Endodermal cell (in vitro differentiated cells): ENCODE measurements around the gene FAM227B. TPM values are rescaled to one million over a fixed set of nuclear protein-coding genes. Genes with fewer than 3 reads are reported as not detected.

ENCODE experiments used
- DNase-seq: peaks from one replicate; pipeline ENCODE4 v3.0.0-alpha.2; 2017
- H3K27ac ChIP-seq: 2 replicates; pipeline ENCODE4 v1.5.1; 2013; ENCODE audit warnings: mild to moderate bottlenecking, low read depth, low read length, moderate library complexity
- H3K27me3 ChIP-seq: 2 replicates; pipeline ENCODE4 v1.6.1; 2013; ENCODE audit warnings: mild to moderate bottlenecking, low read length, moderate library complexity; ENCODE audit not compliant: insufficient read depth, control insufficient read depth, poor library complexity, severe bottlenecking
- H3K36me3 ChIP-seq: 2 replicates; pipeline ENCODE4 v1.7.0; 2013; ENCODE audit warnings: mild to moderate bottlenecking, low read length, moderate library complexity; ENCODE audit not compliant: control insufficient read depth, insufficient read depth
- H3K4me1 ChIP-seq: one replicate; pipeline ENCODE4 v1.7.0; 2013; ENCODE audit warnings: low read length; ENCODE audit not compliant: control insufficient read depth, insufficient read depth
- H3K4me3 ChIP-seq: 2 replicates; pipeline ENCODE4 v1.5.1; 2013; ENCODE audit warnings: mild to moderate bottlenecking, low read length, moderate library complexity
- H3K9ac ChIP-seq: 2 replicates; pipeline ENCODE4 v1.6.1; 2013; ENCODE audit warnings: mild to moderate bottlenecking, low read length, moderate library complexity; ENCODE audit not compliant: poor library complexity, severe bottlenecking; ENCODE audit errors: extremely low read depth
- H3K9me3 ChIP-seq: 2 replicates; pipeline ENCODE4 v1.6.1; 2013; ENCODE audit warnings: mild to moderate bottlenecking, low read length, moderate library complexity; ENCODE audit not compliant: control insufficient read depth
- H3K27ac Mint-ChIP-seq: 2 replicates; pipeline ENCODE4 v1.8.0; 2020; ENCODE audit warnings: mixed read lengths
- H3K27me3 Mint-ChIP-seq: 2 replicates; pipeline ENCODE4 v1.8.0; 2021; ENCODE audit warnings: mild to moderate bottlenecking, mixed read lengths; ENCODE audit not compliant: insufficient read depth
- H3K36me3 Mint-ChIP-seq: 2 replicates; pipeline ENCODE4 v1.8.0; 2020; ENCODE audit warnings: low read depth, mixed read lengths
- H3K4me1 Mint-ChIP-seq: 2 replicates; pipeline ENCODE4 v1.8.0; 2020; ENCODE audit warnings: mixed read lengths
- H3K4me3 Mint-ChIP-seq: 2 replicates; pipeline ENCODE4 v1.8.0; 2020; ENCODE audit warnings: mild to moderate bottlenecking, moderate library complexity, mixed read lengths
- H3K9me3 Mint-ChIP-seq: 2 replicates; pipeline ENCODE4 v1.8.0; 2020; ENCODE audit warnings: mild to moderate bottlenecking, mixed read lengths
- WGBS, 2 experiments: methylation state at CpG; one replicate each; pipeline versions ENCODE4 v1.1.5 to v1.1.7; 2013; ENCODE audit warnings: missing lambda C conversion rate in 2 of 2, mixed read lengths in 1 of 2; ENCODE audit not compliant: insufficient coverage in 1 of 2, insufficient read length in 1 of 2; 5-methylcytosine and 5-hydroxymethylcytosine counted together
- total RNA-seq, 2 donors: library from RNA; stranded (reverse); fragmentation: NEBNext Ultra II Directional in 1 of 2; extraction: Animal tissue kit (Norgen Biotek cat#: 25700) in 1 of 2; gene quantifications; 2 replicates in 1 of 2; 3 replicates in 1 of 2; pipeline ENCODE4 v1.2.1, GENCODE V29; 2021
- TF ChIP-seq, protein P1 (sequence below): fragments of 200-600 bp; sonication (generic); conservative IDR thresholded peaks from 2 replicates; pipeline ENCODE4 v1.5.0; 2021; ENCODE audit warnings: antibody characterized with exemption, mild to moderate bottlenecking

Gene FAM227B
- total RNA-seq, 2 donors from 2014 or later, result 7.5 to 8.5 TPM

DNA sequence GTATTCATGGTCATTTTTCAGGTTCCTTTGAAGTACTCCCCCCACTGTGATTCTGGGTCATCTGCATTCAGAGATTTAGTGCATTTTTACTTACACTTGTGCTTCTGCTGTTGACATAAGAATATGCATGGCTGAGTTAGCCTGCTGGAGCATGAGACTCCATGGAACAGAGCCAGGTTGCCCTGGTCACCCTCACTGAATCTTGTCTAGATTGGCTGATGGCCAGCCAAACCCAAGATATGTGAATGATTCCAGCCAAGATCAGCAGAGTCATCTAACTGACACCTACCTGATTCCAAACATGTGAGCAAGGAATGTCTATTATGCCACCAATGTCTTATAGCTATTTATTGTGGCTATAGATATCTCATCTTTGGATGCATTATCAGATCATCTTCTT, 25.3 kb upstream of the FAM227B start:
- no peaks in the 10 kb centered on the region for H3K27me3 ChIP-seq
- no peak overlapping the region for H3K27ac ChIP-seq
- no peaks in the 10 kb centered on the region for H3K9me3 Mint-ChIP-seq
- peaks cover 14% of the 10 kb centered on the region for H3K4me1 Mint-ChIP-seq
- TF ChIP-seq, protein P1, sequence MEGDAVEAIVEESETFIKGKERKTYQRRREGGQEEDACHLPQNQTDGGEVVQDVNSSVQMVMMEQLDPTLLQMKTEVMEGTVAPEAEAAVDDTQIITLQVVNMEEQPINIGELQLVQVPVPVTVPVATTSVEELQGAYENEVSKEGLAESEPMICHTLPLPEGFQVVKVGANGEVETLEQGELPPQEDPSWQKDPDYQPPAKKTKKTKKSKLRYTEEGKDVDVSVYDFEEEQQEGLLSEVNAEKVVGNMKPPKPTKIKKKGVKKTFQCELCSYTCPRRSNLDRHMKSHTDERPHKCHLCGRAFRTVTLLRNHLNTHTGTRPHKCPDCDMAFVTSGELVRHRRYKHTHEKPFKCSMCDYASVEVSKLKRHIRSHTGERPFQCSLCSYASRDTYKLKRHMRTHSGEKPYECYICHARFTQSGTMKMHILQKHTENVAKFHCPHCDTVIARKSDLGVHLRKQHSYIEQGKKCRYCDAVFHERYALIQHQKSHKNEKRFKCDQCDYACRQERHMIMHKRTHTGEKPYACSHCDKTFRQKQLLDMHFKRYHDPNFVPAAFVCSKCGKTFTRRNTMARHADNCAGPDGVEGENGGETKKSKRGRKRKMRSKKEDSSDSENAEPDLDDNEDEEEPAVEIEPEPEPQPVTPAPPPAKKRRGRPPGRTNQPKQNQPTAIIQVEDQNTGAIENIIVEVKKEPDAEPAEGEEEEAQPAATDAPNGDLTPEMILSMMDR, result no peak
- no peak overlapping the region for H3K4me3 Mint-ChIP-seq
- H3K4me1 ChIP-seq, result no peaks in the 10 kb centered on the region
- no peak overlapping the region for H3K4me3 ChIP-seq
- H3K36me3 ChIP-seq, result peaks cover 20% of the 10 kb centered on the region
- H3K27ac Mint-ChIP-seq, result no peak overlapping the region
- no peaks in the 10 kb centered on the region for H3K27me3 Mint-ChIP-seq
- no peaks in the 10 kb centered on the region for H3K9me3 ChIP-seq
- peaks cover 20% of the 10 kb centered on the region for H3K36me3 Mint-ChIP-seq
- no peak for DNase-seq
- no peak overlapping the region for H3K9ac ChIP-seq

DNA sequence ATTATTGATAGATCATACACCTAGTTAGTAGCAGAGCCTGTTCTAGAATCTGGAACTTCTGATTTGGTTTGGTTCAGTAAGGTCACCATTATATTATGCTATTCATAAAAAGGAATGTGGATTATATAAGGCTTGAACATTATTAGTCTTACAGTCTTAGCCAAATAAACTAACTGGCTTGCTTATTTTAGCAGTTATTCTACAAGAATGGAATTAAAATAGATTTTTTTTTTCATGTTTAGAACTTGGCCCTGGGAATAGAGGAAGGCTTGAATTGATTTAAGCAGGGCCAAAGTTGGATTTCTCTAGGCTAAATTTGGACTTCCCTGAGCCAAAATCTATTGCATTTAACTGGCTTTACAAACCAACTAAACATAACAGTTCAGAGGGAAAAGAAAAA, 24.7 kb upstream of the FAM227B start:
- Histone ChIP-seq H3K27ac (no peak overlapping the region), H3K9me3 (no peaks in the 10 kb centered on the region), H3K4me1 (no peaks in the 10 kb centered on the region), H3K4me3 (no peak overlapping the region), H3K27me3 (no peaks in the 10 kb centered on the region), H3K9ac (no peak overlapping the region), H3K36me3 (peaks cover 20% of the 10 kb centered on the region)
- no peak for DNase-seq
- TF ChIP-seq, protein P1, result no peak
- Mint-ChIP-seq H3K9me3 (no peaks in the 10 kb centered on the region), H3K27ac (no peak overlapping the region), H3K27me3 (no peaks in the 10 kb centered on the region), H3K4me3 (no peak overlapping the region), H3K4me1 (peaks cover 14% of the 10 kb centered on the region), H3K36me3 (peaks cover 20% of the 10 kb centered on the region)

DNA sequence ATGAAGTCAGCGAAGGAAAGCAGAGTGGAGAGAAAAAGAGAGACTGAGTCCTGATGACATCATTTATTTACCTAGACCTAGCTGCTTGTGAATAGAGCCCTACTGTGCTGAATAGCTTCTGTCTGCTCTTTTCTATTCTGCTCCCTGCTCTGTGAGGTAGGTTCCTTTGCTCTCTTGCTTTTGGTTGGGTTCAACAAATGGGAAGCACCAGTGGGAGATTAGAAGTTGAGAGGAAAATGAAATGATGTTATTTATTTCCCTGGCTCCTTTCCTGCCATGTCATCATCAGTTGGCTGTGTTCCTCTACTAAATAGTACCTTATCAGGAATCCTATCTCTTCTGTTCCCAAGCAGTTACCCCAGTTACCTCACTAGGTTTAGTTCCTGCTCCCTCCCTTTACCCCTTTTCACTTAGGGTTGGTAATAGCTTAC, 23.8 kb upstream of the FAM227B start:
- H3K4me1 ChIP-seq, result no peaks in the 10 kb centered on the region
- no peaks in the 10 kb centered on the region for H3K27me3 ChIP-seq
- peak overlapping the region; percentile 67 for H3K27ac Mint-ChIP-seq
- no peak overlapping the region for H3K4me3 Mint-ChIP-seq
- no peaks in the 10 kb centered on the region for H3K9me3 Mint-ChIP-seq
- no peaks in the 10 kb centered on the region for H3K27me3 Mint-ChIP-seq
- H3K9me3 ChIP-seq, result no peaks in the 10 kb centered on the region
- H3K9ac ChIP-seq, result no peak overlapping the region
- peaks cover 20% of the 10 kb centered on the region for H3K36me3 ChIP-seq
- peaks cover 20% of the 10 kb centered on the region for H3K36me3 Mint-ChIP-seq
- no peak overlapping the region for H3K4me3 ChIP-seq
- WGBS, 2 experiments, result 86 to 88% methylated on average over 1 of the region's 1 CpG
- H3K27ac ChIP-seq, result no peak overlapping the region
- DNase-seq, result no peak
- TF ChIP-seq, protein P1, result no peak
- H3K4me1 Mint-ChIP-seq, result peaks cover 14% of the 10 kb centered on the region
